Stimulated activated naive CD8-positive, alpha-beta T cell treated with anti-CD3 and anti-CD28 coated beads, Interleukin-15, amount 100 ng/mL, for 72 hours (primary cell): ENCODE results near the gene ELF1.

Experiments
- ATAC-seq: fragments of 150-1000 bp; cut with Tn5 transposase; 2 replicates; pipeline ENCODE4 v1.10.0; 2021; ENCODE audit warnings: mild to moderate bottlenecking, moderate library complexity
- DNase-seq, 2 donors: peaks; one replicate each; pipeline ENCODE4 v3.0.0; 2021 to 2022
- H3K27ac Mint-ChIP-seq, 2 donors: one replicate each; pipeline ENCODE4 v1.8.0; 2022; ENCODE audit warnings: mild to moderate bottlenecking in 2 of 2, mixed read lengths in 2 of 2, moderate library complexity in 2 of 2
- H3K27me3 Mint-ChIP-seq: one replicate; pipeline ENCODE4 v1.8.0; 2022; ENCODE audit warnings: mixed read lengths
- H3K4me1 Mint-ChIP-seq: one replicate; pipeline ENCODE4 v1.8.0; 2022; ENCODE audit warnings: mild to moderate bottlenecking, mixed read lengths
- H3K4me3 Mint-ChIP-seq, 2 donors: one replicate each; pipeline ENCODE4 v1.8.0; 2022; ENCODE audit warnings: mild to moderate bottlenecking in 2 of 2, mixed read lengths in 2 of 2, moderate library complexity in 1 of 2
- H3K9me3 Mint-ChIP-seq, 2 donors: one replicate each; pipeline ENCODE4 v1.8.0; 2022; ENCODE audit warnings: mixed read lengths in 2 of 2

The ELF1 gene

DNA sequence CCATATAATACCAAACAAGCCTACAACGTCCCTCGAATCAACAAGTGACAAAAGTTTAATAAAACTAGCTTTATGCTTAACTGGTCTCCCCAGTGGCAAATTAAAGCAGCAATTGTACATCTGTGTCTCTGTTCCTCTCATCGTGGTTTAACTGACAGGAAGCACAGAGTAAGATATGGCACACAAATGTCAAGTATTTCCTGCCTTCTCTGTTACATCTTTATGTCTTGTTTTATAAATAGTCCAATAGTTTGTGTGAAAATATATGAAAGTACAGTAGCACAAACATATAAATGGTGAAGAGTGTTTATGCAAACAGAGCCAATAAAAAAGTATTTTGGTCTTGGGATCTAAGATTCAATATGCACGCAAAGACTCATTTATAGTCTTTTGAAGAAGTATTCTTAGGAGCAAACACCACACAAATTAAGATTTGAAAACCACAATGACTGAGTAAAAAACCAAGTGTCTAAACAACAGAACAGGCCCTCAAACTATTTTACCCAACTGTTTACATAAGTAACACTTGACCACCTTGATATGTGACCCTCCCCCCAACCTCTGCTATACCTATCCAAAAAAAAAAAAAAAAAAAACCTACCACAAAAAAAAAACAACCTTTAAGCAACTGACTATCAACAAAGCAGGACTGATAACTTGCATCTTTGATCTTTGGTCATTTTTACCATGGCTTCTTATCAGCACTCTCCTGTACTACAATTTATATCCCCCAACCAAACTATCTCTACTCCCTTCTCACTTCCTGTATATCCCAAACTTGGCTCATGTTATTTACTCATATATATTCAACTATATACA is 14.0 kb downstream of the ELF1 start:
- no peaks in the 10 kb centered on the region for H3K9me3 Mint-ChIP-seq
- H3K4me3 Mint-ChIP-seq: peak overlapping the region; percentile 71 to 78
- peak overlapping the region; percentile 83 to 96 for H3K27ac Mint-ChIP-seq
- peaks cover 67% of the 10 kb centered on the region for H3K4me1 Mint-ChIP-seq
- no peaks in the 10 kb centered on the region for H3K27me3 Mint-ChIP-seq
- DNase-seq (peak in 1 of 2 donors; percentile 19), ATAC-seq (peak; percentile 88)

GRCh38 chr13:41002606-41003005 is 16.5 kb downstream of the ELF1 start:
- peaks cover 70% of the 10 kb centered on the region for H3K4me1 Mint-ChIP-seq
- H3K27ac Mint-ChIP-seq: peak overlapping the region in 1 of 2 donors; percentile 20
- H3K9me3 Mint-ChIP-seq: no peaks in the 10 kb centered on the region
- DNase-seq: no peak
- ATAC-seq: no peak
- no peak overlapping the region for H3K4me3 Mint-ChIP-seq
- no peaks in the 10 kb centered on the region for H3K27me3 Mint-ChIP-seq

DNA sequence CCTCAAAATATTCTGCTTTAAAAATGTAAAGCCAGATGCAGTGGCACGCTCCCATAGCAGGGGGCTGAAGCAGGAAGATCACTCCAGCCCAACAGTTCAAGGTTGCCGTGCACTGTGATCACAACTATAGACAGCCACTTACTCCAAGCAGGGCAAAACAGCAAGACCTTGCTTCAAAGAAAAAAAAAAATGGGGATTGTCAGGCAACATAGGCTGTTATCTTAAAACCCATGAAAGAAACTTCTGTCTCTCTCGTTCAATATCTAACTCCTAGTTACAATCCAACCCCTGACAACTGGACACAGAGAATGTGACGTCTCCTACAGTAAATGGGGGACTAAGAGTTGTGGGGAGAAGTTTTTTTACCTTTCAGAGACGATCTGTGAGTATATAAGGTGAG is 17.4 kb downstream of the ELF1 start:
- DNase-seq: no peak
- peaks cover 71% of the 10 kb centered on the region for H3K4me1 Mint-ChIP-seq
- H3K4me3 Mint-ChIP-seq: peak overlapping the region; percentile 28 to 30
- peak overlapping the region in 1 of 2 donors; percentile 61 for H3K27ac Mint-ChIP-seq
- no peak for ATAC-seq
- no peaks in the 10 kb centered on the region for H3K27me3 Mint-ChIP-seq
- no peaks in the 10 kb centered on the region for H3K9me3 Mint-ChIP-seq

GRCh38 chr13:40999416-40999815 is 19.7 kb downstream of the ELF1 start:
- Mint-ChIP-seq H3K27ac (peak overlapping the region in 1 of 2 donors; percentile 2), H3K4me3 (peak overlapping the region in 1 of 2 donors; percentile 7), H3K27me3 (no peaks in the 10 kb centered on the region), H3K9me3 (no peaks in the 10 kb centered on the region), H3K4me1 (peaks cover 76% of the 10 kb centered on the region)
- DNase-seq (no peak), ATAC-seq (no peak)

- H3K27me3 Mint-ChIP-seq: no peaks in the 10 kb centered on the region
- peaks cover 78% of the 10 kb centered on the region for H3K4me1 Mint-ChIP-seq
- no peak overlapping the region for H3K27ac Mint-ChIP-seq
- no peak for DNase-seq
- H3K9me3 Mint-ChIP-seq: no peaks in the 10 kb centered on the region
- no peak for ATAC-seq
- H3K4me3 Mint-ChIP-seq: no peak overlapping the region
These were observed 22.6 kb downstream of the ELF1 start for GRCh38 chr13:40996426-40997092.

- DNase-seq (no peak), ATAC-seq (no peak)
- Mint-ChIP-seq H3K27ac (no peak overlapping the region), H3K4me1 (peaks cover 76% of the 10 kb centered on the region), H3K4me3 (no peak overlapping the region), H3K9me3 (no peaks in the 10 kb centered on the region), H3K27me3 (no peaks in the 10 kb centered on the region)
These were observed 23.1 kb downstream of the ELF1 start for GRCh38 chr13:40995997-40996396.

DNA sequence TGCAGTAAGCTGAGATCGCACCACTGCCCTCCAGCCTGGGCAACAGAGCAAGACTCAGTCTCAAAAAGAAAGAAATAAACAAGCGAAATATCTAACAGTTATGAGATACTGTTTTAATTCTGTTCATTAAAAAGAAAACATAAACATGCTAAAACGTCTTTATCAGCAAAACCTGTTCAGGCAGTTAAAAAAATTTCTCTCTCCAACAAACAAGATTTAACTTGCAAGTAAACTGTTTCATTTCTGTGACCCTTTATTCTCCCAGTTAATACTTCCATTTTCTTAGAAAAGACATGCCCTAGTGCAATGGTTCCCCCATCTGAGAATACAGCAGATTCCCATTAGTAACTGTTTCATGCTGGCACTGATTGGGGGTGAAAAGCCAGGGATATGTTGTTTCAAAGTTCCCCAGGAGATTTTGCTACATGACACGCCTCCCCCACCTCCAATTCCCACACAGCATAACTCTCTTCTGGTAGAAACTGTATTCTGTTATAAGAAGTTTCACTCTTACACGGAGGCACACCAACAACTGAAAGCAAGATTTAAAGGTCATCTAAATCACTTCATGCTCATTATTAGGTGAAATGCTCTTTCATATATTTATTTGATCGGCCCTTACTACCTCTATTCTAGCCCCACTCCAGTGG is 24.4 kb downstream of the ELF1 start:
- DNase-seq: no peak
- no peaks in the 10 kb centered on the region for H3K9me3 Mint-ChIP-seq
- ATAC-seq: peak; percentile 83
- peak overlapping the region; percentile 77 to 94 for H3K27ac Mint-ChIP-seq
- peaks cover 79% of the 10 kb centered on the region for H3K4me1 Mint-ChIP-seq
- no peaks in the 10 kb centered on the region for H3K27me3 Mint-ChIP-seq
- H3K4me3 Mint-ChIP-seq: peak overlapping the region; percentile 74 to 79

DNA sequence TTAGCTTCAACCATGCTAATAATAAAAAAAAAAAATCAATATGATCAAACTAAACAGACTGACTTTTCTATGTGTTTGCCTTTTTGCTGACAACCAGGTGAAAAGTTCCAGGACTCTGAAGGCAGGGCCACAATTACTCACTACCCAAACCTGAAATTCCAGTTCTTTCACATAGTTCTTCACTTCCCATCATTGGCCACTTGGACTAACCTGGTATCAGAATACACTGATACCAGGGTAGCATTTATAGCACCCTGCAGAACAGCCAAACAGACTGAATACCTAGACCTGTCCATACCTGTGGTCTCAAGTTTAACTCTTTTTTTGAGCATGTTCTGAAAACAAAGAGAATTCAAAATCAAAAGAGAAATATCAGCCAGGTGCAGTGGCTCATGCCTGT is 25.1 kb downstream of the ELF1 start:
- DNase-seq: no peak
- Mint-ChIP-seq H3K9me3 (no peaks in the 10 kb centered on the region), H3K4me3 (peak overlapping the region; percentile 74 to 79), H3K4me1 (peaks cover 72% of the 10 kb centered on the region), H3K27ac (peak overlapping the region; percentile 77 to 94), H3K27me3 (no peaks in the 10 kb centered on the region)
- no peak for ATAC-seq

- H3K27ac Mint-ChIP-seq: peak overlapping the region; percentile 44 to 89
- DNase-seq (no peak), ATAC-seq (no peak)
- no peaks in the 10 kb centered on the region for H3K27me3 Mint-ChIP-seq
- H3K9me3 Mint-ChIP-seq: no peaks in the 10 kb centered on the region
- H3K4me3 Mint-ChIP-seq: peak overlapping the region; percentile 24 to 37
- peaks cover 77% of the 10 kb centered on the region for H3K4me1 Mint-ChIP-seq
These were observed 26.2 kb downstream of the ELF1 start for GRCh38 chr13:40992678-40993518.

DNA sequence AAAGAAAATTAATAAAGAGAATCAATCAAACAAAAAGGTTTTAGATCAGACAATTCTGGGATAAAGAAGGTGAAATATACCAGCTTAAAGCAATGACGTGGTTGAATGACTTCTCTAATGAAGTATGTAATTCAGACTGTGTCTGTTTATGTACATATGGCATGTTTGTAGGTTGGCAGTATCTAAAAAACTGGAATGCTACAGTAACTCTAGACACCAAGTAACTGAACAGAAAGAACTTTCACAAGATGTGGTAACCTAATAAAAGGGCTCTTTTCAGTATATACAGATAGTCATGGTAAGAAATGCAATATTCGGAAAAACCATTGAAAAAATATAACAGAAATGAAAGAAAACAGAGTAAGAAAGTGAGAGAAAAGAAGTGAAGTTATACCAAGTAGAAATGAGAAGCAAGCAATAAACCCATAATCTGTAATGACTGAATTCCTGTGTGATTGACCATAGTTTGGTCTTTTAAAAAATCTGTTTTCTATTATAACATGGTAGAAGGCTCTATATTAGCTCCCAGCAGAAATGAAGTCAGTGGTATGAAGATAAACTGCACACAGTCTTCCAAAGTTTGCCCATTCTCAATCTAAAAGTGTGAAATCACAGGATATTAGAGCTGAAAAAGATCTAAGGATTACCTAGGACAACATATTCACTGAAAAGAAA is 31.4 kb downstream of the ELF1 start:
- DNase-seq: no peak
- H3K4me1 Mint-ChIP-seq: peaks cover 57% of the 10 kb centered on the region
- no peaks in the 10 kb centered on the region for H3K9me3 Mint-ChIP-seq
- H3K27me3 Mint-ChIP-seq: no peaks in the 10 kb centered on the region
- H3K27ac Mint-ChIP-seq: peak overlapping the region in 1 of 2 donors; percentile 63
- ATAC-seq: no peak
- no peak overlapping the region for H3K4me3 Mint-ChIP-seq

- H3K27ac Mint-ChIP-seq: no peak overlapping the region
- no peaks in the 10 kb centered on the region for H3K27me3 Mint-ChIP-seq
- peak overlapping the region; percentile 56 to 69 for H3K4me3 Mint-ChIP-seq
- H3K9me3 Mint-ChIP-seq: no peaks in the 10 kb centered on the region
- ATAC-seq (no peak), DNase-seq (no peak)
- peaks cover 50% of the 10 kb centered on the region for H3K4me1 Mint-ChIP-seq
These were observed 32.8 kb downstream of the ELF1 start for GRCh38 chr13:40986101-40986856.

DNA sequence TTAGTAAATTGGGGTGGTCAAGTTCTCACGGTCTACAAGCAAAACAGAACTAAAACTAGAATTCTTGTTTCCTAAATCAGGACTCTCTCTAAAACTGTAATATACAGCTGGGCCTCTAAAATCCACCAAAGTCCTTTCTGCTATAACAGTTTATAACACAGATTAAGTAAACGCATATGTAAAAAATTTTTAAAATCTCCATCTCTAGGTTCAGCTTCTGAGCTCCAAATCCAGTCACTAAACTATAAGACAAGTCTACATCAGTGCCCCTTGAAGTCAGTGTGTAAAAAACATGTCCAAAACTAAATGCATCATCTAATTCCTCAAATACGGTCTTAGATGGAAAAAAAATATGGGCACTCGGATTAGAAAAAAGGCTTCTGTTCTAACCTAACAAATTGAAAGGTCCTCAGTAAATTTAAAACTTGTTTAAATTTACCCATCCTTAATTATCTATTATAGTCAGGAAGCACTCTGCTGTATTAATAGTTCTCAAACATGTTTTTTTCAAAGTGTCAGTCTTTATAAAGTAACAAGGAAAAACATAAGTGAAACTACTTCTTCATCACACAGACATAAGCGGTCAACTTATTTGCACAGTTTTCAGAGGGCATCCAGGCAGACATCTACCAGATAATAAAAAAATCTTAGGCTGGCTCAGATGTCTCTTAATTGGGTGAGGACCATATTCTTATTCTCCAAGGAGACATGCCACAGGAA is 33.6 kb downstream of the ELF1 start:
- DNase-seq (no peak), ATAC-seq (no peak)
- Mint-ChIP-seq H3K27me3 (no peaks in the 10 kb centered on the region), H3K4me1 (peaks cover 44% of the 10 kb centered on the region), H3K27ac (peak overlapping the region; percentile 29 to 91), H3K4me3 (peak overlapping the region; percentile 69 to 80), H3K9me3 (no peaks in the 10 kb centered on the region)

DNA sequence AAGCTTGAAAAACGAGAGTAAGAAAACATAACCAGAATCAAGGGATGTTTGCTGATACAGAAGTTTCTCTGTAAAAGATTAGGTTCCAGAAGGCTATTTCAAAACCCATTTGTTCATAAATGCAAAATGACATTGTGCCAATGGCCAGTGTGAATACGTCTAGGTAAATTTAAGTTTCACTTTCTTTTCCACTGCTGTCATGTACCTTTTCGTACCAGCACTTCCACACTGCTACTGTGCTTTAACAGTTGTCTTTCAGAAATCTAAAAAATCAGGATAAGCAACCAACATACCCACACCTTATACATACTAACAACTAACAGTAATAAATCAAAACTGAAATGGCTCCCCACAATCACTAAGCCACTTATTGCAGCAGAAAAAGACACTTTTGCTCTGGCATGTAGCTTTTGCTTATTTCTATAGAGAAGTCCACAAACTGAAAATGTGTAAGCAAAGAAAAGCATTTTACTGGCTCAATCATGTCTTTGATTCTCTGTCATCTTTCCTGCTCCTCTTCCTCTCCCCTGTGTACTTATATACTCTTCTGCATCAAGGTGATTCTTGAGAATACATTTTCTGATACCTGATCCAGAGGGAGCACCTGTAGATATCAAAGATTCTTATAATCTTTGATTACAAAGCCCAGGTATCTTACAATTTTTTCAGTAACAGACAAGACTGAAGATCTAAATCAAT is 34.3 kb downstream of the ELF1 start:
- Mint-ChIP-seq H3K4me1 (peaks cover 43% of the 10 kb centered on the region), H3K27ac (peak overlapping the region; percentile 29 to 91), H3K9me3 (no peaks in the 10 kb centered on the region), H3K27me3 (no peaks in the 10 kb centered on the region), H3K4me3 (peak overlapping the region; percentile 69 to 80)
- ATAC-seq: peak; percentile 38
- DNase-seq: no peak
